Activated CD4-positive, alpha-beta memory T cell treated with anti-CD3 and anti-CD28 coated beads, Interleukin-2, amount 10 ng/mL, durations not matched to agents 7 days and 5 days (primary cell): ENCODE results near the gene BABAM2. TPM values are rescaled to one million over a fixed set of nuclear protein-coding genes. Genes with fewer than 3 reads are reported as not detected.

Experiments used
- CTCF ChIA-PET: fragments of 350-600 bp; sonication (Branson Sonifier 250); formaldehyde crosslinking; loops from one replicate; lab custom pipeline; 2021; ENCODE audit warnings: antibody characterized with exemption, inconsistent platforms; lab: Charles Lee
- POLR2A ChIA-PET: fragments of 350-600 bp; sonication (Branson Sonifier 250); formaldehyde crosslinking; loops from one replicate; lab custom pipeline; 2021; ENCODE audit warnings: antibody characterized with exemption; lab: Charles Lee
- DNase-seq: peaks from one replicate; pipeline ENCODE4 v3.0.0-alpha.2; 2020
- H3K27ac Mint-ChIP-seq: one replicate; pipeline ENCODE4 v1.8.0; 2021; ENCODE audit warnings: mild to moderate bottlenecking, mixed read lengths
- H3K27me3 Mint-ChIP-seq: one replicate; pipeline ENCODE4 v1.8.0; 2021; ENCODE audit warnings: mixed read lengths
- H3K36me3 Mint-ChIP-seq: one replicate; pipeline ENCODE4 v1.8.0; 2021; ENCODE audit warnings: low read depth, mixed read lengths
- H3K4me1 Mint-ChIP-seq: one replicate; pipeline ENCODE4 v1.8.0; 2021; ENCODE audit warnings: mixed read lengths
- H3K4me3 Mint-ChIP-seq: one replicate; pipeline ENCODE4 v1.8.0; 2021; ENCODE audit warnings: mild to moderate bottlenecking, mixed read lengths
- H3K9me3 Mint-ChIP-seq: one replicate; pipeline ENCODE4 v1.8.0; 2021; ENCODE audit warnings: mixed read lengths
- total RNA-seq, 2 experiments: library from RNA; stranded (reverse); gene quantifications; one replicate each; pipeline ENCODE4 v1.2.3, GENCODE V29; 2021

The BABAM2 gene
- total RNA-seq, 2 experiments from 2014 or later = 51.4 to 56.6 TPM

GRCh38 chr2:28291811-28292440 lies 401.4 kb downstream of the BABAM2 start:
- Mint-ChIP-seq H3K27me3 (no peaks in the 10 kb centered on the region), H3K9me3 (no peaks in the 10 kb centered on the region), H3K4me1 (no peaks in the 10 kb centered on the region), H3K36me3 (peaks cover 5% of the 10 kb centered on the region), H3K4me3 (no peak overlapping the region), H3K27ac (no peak overlapping the region)
- POLR2A ChIA-PET = interaction anchor here (1.0 kb wide), 1 partner anchor 100 kb away, joined by 3 read pairs; no protein-coding TSS in a partner anchor
- CTCF ChIA-PET = no interaction called here
- DNase-seq = no peak

GRCh38 chr2:28292491-28292890 lies 402.0 kb downstream of the BABAM2 start:
- H3K27ac Mint-ChIP-seq = no peak overlapping the region
- no peaks in the 10 kb centered on the region for H3K4me1 Mint-ChIP-seq
- no peaks in the 10 kb centered on the region for H3K27me3 Mint-ChIP-seq
- no peaks in the 10 kb centered on the region for H3K9me3 Mint-ChIP-seq
- no peak overlapping the region for H3K4me3 Mint-ChIP-seq
- H3K36me3 Mint-ChIP-seq = peaks cover 5% of the 10 kb centered on the region
- POLR2A ChIA-PET = interaction anchor here (1.0 kb wide), 1 partner anchor 99 kb away, joined by 3 read pairs; no protein-coding TSS in a partner anchor
- no peak for DNase-seq
- CTCF ChIA-PET = interaction anchor here (1.0 kb wide), 1 partner anchor 570 kb away, joined by 3 read pairs; no protein-coding TSS in a partner anchor

DNA sequence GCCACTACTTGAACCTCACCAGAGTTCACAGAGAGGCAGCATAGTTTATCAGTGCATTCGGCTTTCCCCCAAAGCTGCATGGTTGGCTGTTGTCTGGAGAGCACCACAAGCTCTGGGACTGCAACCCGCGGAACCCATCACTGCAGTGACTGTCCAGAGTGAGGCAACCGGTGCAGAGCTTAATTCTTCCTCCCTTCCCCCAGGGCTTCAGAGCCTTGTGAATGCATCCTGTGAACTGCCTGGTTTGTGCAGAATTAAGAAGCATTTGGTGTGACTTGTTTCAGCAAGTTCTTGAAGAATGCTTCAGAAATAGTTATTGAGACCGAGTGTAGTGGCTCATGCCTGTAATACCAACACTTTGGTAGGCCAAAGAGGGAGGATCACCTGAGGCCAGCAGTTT lies 402.9 kb downstream of the BABAM2 start:
- no peak overlapping the region for H3K4me3 Mint-ChIP-seq
- peaks cover 10% of the 10 kb centered on the region for H3K36me3 Mint-ChIP-seq
- H3K27me3 Mint-ChIP-seq = no peaks in the 10 kb centered on the region
- DNase-seq = no peak
- ChIA-PET POLR2A (no interaction called here), CTCF (interaction anchor here (1.0 kb wide), 1 partner anchor 570 kb away, joined by 3 read pairs; no protein-coding TSS in a partner anchor)
- no peak overlapping the region for H3K27ac Mint-ChIP-seq
- H3K9me3 Mint-ChIP-seq = no peaks in the 10 kb centered on the region
- no peaks in the 10 kb centered on the region for H3K4me1 Mint-ChIP-seq

DNA sequence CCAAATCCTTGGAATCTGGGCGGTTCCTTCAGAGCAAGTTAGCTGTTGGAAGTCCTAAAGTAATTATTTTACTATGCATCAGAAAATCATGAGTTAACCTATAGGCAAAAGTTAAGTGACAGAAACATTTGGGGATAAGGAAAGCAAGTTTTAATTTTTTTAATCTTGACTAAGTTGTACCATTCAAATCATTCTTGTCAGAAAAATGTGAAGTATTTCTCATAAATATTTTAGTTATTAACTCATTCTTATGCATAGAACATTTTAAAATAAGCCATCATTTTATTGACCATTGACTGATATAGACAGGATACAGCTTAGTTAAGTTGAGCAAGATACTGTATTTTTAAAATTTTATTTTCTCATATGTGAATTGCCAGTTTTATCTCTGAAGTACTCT lies 403.9 kb downstream of the BABAM2 start:
- Mint-ChIP-seq H3K4me1 (no peaks in the 10 kb centered on the region), H3K27me3 (no peaks in the 10 kb centered on the region)
- POLR2A ChIA-PET = no interaction called here

DNA sequence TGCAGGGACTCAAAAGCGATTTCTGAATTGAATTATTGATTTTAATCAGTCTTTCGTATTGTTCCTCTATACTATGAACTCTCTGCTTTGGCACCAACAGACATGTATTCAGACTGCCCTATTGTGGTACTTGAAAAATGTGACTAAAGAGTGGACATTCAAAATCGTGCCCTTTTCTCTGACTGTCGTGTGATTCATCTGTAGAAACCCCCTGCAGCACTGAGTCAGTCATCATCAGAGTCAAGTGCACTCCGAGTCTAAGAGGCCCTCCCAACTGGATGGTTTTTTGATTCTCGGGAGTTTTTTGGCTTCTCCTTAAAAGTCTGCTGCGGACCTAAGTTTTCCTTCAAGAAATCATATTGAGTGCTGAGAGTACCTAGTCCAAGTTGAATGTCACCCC lies 405.7 kb downstream of the BABAM2 start:
- no peak overlapping the region for H3K4me3 Mint-ChIP-seq
- H3K4me1 Mint-ChIP-seq = no peaks in the 10 kb centered on the region
- no peaks in the 10 kb centered on the region for H3K9me3 Mint-ChIP-seq
- CTCF ChIA-PET = no interaction called here
- POLR2A ChIA-PET = no interaction called here
- no peak for DNase-seq
- H3K27me3 Mint-ChIP-seq = no peaks in the 10 kb centered on the region
- peaks cover 15% of the 10 kb centered on the region for H3K36me3 Mint-ChIP-seq
- H3K27ac Mint-ChIP-seq = no peak overlapping the region

More for the DNA sequence above, 403.9 kb downstream of the BABAM2 start:
- H3K9me3 Mint-ChIP-seq = no peaks in the 10 kb centered on the region
- CTCF ChIA-PET = no interaction called here
- H3K4me3 Mint-ChIP-seq = no peak overlapping the region
- peaks cover 11% of the 10 kb centered on the region for H3K36me3 Mint-ChIP-seq
- no peak for DNase-seq
- H3K27ac Mint-ChIP-seq = no peak overlapping the region

- Mint-ChIP-seq H3K9me3 (no peaks in the 10 kb centered on the region), H3K27me3 (no peaks in the 10 kb centered on the region), H3K4me1 (no peaks in the 10 kb centered on the region), H3K4me3 (no peak overlapping the region), H3K27ac (no peak overlapping the region), H3K36me3 (peaks cover 21% of the 10 kb centered on the region)
- ChIA-PET CTCF (no interaction called here), POLR2A (no interaction called here)
- no peak for DNase-seq
Measured at GRCh38 chr2:28296904-28297303, 406.4 kb downstream of the BABAM2 start.

DNA sequence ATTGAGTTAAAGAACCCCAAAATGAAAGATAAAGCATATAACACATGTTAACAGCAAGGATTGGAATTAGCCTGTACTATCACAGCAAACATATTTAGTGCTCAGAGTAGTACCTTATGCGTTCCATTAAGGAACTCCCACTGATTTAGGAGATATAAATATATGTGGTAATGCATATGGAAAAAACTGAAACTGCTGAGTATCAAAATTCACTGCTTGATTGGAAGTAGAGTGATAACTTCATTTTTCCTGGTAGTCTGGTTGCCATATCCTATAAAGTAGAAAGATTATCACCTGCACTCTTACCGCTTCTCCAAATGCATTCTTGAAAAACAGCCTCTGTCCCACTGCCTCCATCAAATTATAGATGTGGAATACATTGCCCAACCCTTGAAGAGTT lies 407.0 kb downstream of the BABAM2 start:
- Mint-ChIP-seq H3K4me1 (no peaks in the 10 kb centered on the region), H3K9me3 (no peaks in the 10 kb centered on the region), H3K27me3 (no peaks in the 10 kb centered on the region), H3K4me3 (no peak overlapping the region), H3K27ac (no peak overlapping the region), H3K36me3 (peaks cover 22% of the 10 kb centered on the region)
- DNase-seq = no peak
- ChIA-PET CTCF (no interaction called here), POLR2A (no interaction called here)

DNA sequence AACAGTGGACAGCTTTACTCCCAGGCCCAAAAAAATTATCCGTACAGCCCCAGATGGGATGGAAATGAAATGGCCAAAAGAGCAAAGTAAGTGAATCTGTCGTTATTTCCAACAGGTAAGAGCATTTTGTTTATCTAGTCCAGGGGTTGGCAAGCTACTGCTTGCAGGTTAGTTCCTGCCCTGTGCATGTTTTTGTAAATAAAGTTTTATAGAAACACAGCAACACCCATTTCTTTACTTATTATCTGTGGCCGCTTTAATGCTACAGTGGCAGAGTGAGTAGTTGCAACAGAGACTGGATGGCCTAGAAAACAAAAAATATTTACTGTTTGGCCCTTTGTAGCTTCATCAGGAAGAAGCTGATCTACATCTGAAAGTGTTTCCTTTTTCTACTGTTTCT lies 407.9 kb downstream of the BABAM2 start:
- Mint-ChIP-seq H3K4me1 (no peaks in the 10 kb centered on the region), H3K27ac (no peak overlapping the region), H3K9me3 (no peaks in the 10 kb centered on the region), H3K36me3 (peaks cover 27% of the 10 kb centered on the region), H3K27me3 (no peaks in the 10 kb centered on the region), H3K4me3 (no peak overlapping the region)
- POLR2A ChIA-PET = interaction anchor here (0.7 to 1.2 kb wide), 4 partner anchors 10 to 98 kb away, joined by 3 read pairs; no protein-coding TSS in a partner anchor
- CTCF ChIA-PET = no interaction called here
- no peak for DNase-seq

DNA sequence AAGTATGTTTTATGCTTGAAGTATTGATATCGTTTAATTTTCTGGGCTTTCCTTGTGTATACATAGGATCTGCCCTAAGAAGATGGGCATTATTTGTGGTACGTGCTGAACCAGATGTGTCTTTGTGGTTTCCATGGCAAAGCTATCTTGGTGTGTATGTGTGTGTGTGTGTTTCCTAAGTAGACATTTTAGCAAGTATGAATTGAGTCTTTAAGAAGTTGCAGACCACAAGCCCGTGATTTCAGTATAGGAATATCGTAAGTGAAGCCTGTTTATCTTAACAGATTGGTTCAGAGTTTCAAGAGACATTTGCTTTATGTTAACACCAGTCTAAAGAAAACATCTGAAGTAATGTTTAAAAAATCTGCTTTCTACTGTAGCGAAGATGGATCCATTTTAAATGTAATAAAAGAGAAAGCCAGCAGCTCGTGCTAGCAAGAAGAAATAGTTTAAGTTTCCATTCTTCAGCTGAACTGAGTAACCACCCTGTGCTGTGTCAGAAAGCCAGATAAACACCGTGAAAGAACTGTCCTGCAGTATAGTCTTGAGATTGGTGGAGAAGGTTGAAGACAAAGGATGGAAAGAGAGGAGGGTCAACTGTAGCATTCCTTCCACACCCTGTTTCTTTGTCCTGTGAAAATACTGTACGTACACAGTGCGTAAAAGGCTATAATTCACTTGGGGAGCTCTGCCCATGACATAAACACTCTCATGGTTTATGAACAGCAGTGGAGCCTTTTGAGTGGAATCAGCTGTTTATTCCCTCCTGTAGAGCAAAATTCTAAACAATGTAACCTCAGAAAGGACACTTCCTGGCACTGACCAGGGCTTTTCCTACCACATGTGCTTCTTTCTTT lies 410.2 kb downstream of the BABAM2 start:
- DNase-seq = no peak
- Mint-ChIP-seq H3K4me3 (no peak overlapping the region), H3K27ac (no peak overlapping the region), H3K27me3 (no peaks in the 10 kb centered on the region), H3K36me3 (peaks cover 36% of the 10 kb centered on the region), H3K9me3 (peaks cover 5% of the 10 kb centered on the region), H3K4me1 (no peaks in the 10 kb centered on the region)
- POLR2A ChIA-PET = no interaction called here
- CTCF ChIA-PET = no interaction called here

DNA sequence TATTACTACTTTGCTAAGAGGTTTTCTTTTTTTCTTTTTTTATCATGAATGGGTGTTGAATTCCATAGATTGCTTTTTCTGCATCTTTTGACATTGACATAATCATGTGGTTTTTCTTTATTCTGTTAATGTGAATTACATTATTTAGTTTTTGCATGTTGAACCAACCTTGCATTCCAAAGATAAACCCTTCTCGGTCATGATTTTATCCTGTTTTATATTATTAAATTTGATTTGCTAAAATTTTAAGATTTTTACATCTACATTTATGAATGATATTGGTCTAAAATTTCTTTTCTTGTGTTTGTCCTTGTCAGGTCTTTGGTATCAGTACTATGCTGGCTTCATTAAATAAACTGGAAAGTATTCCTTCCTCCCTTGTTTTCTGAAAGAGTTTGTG lies 414.7 kb downstream of the BABAM2 start:
- no peaks in the 10 kb centered on the region for H3K4me1 Mint-ChIP-seq
- POLR2A ChIA-PET = no interaction called here
- no peak overlapping the region for H3K4me3 Mint-ChIP-seq
- H3K9me3 Mint-ChIP-seq = peaks cover 5% of the 10 kb centered on the region
- no peaks in the 10 kb centered on the region for H3K27me3 Mint-ChIP-seq
- H3K36me3 Mint-ChIP-seq = peaks cover 43% of the 10 kb centered on the region
- H3K27ac Mint-ChIP-seq = no peak overlapping the region
- CTCF ChIA-PET = no interaction called here
- DNase-seq = no peak

DNA sequence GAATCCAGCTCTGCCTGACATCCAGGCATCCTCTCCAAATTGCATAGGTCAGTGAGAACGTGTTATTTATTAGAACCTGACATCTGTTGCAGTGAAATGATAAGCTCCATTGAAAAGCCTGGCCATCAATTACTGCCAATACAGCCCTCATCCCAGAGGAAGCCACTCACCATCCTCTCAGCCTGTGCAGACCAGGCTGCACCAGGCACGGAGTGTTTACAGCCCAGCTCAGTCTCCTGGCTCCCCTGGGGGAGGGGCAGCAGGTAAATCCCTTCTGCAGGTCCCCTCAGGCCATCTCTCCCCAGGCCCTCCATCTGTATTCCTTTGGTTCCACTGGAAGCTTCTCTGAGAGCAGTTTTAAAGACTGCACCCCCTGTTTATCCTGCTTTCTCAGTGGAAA lies 419.6 kb downstream of the BABAM2 start:
- Mint-ChIP-seq H3K4me3 (no peak overlapping the region), H3K27ac (no peak overlapping the region), H3K4me1 (peaks cover 8% of the 10 kb centered on the region), H3K9me3 (peaks cover 3% of the 10 kb centered on the region), H3K36me3 (peaks cover 37% of the 10 kb centered on the region), H3K27me3 (no peaks in the 10 kb centered on the region)
- CTCF ChIA-PET = interaction anchor here (0.5 kb wide), 1 partner anchor 81 kb away, joined by 3 read pairs; no protein-coding TSS in a partner anchor
- no peak for DNase-seq
- POLR2A ChIA-PET = no interaction called here

GRCh38 chr2:28311660-28312249 lies 421.2 kb downstream of the BABAM2 start:
- Mint-ChIP-seq H3K4me1 (peaks cover 8% of the 10 kb centered on the region), H3K9me3 (no peaks in the 10 kb centered on the region), H3K27ac (no peak overlapping the region), H3K27me3 (no peaks in the 10 kb centered on the region), H3K4me3 (no peak overlapping the region), H3K36me3 (peaks cover 33% of the 10 kb centered on the region)
- POLR2A ChIA-PET = no interaction called here
- no peak for DNase-seq
- CTCF ChIA-PET = no interaction called here
